ENCODE data around the gene CASTOR1.

DNA sequence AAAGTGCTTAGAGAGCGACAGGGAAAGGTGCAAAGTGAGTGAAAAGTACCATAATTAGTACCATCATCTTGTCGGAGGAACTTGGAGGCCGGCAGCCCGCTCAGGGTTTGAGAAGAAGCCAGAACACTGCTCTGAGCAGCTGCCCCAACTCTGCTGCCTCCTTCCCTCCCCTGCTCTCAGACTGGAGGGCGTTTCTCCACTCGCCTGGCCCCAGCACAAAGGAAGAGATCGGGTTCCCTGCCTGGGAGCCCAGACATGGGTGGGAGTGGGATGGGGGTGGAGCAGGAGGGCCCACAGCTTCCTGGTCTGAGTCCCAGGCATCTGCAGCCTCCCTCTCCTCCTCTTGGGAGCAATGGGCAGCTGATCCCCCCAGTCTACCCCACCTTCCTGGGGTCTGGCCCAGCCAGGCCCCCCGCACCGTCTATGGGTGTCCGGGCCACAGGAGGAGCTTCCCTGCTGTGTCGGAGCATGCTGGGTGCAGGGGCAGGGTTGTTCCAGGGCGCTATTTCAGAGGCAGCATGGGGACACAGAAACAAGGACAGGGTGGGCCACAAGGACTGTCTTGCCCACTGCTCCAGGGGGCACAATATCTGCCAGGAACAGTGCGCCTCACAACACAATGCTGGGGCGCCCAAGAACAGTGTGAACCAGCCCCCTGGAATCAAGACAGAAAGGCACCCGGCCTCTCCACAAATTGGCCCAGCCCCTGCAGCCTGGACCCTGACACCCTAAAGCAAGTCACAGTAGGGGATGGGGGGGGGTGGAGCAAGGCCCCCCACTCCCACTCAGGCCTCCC lies 47.5 kb downstream of the CASTOR1 start:
- no peak for TF ChIP-seq GATA2 (IDR thresholded peaks at IDR 0.05; ENCODE audit: low read depth, low read length)
- no peak for TF ChIP-seq GATA3 (IDR thresholded peaks at IDR 0.05; ENCODE audit: low read depth, low read length)
